Spleen (tissue), 7 donors: ENCODE results near the gene LBHD1.

ENCODE experiments used
- POLR2A ChIP-seq, 3 donors: fragments of 450-650 bp; IDR thresholded peaks; one replicate each; pipeline ENCODE4 v1.5.1; 2017; ENCODE audit warnings: antibody characterized with exemption in 3 of 3, mild to moderate bottlenecking in 1 of 3
- TF ChIP-seq, protein P1 (sequence below), 11 experiments: fragments of 200-600 bp in 7 of 11; fragments of 450-650 bp in 4 of 11; sonication (generic) in 4 of 11; IDR thresholded peaks in 8 of 11; conservative IDR thresholded peaks in 3 of 11; 1 replicate in 7 of 11; 2 replicates in 4 of 11; pipeline versions ENCODE4 v1.4.0 to v1.8.0; 2016 to 2021; ENCODE audit warnings: antibody characterized with exemption in 11 of 11, inconsistent platforms in 4 of 11, mild to moderate bottlenecking in 1 of 11
- donor health status: DM: no; HTN: no; CAD: no; lungs with moderate emphysema.
- donor health status: DM: no; HTN: no; CAD: no.
- donor health status: DM: no; HTN: no; CAD: no.

DNA sequence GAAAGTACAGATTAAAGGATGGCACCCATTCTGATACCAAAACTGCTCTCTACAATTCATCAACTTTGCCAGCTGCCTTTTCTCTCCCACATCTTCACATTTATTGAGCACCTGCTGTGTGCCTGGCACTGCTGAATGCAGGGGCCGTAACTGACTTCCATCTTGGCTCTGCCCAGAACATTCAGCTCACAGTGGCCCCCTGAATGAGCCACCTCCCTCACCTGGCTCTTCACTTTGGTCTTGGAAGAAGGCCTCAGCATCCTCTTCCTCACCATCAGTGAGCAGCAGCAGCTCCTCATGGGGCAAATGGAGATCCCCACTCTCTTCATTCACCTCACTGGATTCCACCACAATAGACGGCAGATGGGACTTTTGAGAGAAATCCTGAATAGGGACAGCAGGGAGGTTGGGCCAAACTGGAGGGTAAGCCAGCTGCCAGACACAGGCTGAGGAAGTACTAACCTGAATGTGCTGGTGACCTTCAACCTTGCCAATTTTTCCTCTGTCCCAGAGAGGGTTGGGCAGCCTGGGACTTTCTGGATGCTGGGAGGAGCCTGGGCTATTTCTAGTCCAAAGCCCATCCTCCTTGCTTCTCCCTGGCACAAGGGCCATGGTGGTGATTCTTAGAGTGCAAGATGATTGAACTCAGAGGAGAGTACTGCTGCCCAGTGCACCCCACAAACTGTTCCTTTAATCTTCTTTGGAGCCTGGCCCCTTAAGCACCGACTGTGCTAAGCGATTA lies 2.5 kb downstream of the LBHD1 start:
- TF ChIP-seq POLR2A (IDR thresholded peaks at IDR 0.05), result no peak
- TF ChIP-seq, protein P1, sequence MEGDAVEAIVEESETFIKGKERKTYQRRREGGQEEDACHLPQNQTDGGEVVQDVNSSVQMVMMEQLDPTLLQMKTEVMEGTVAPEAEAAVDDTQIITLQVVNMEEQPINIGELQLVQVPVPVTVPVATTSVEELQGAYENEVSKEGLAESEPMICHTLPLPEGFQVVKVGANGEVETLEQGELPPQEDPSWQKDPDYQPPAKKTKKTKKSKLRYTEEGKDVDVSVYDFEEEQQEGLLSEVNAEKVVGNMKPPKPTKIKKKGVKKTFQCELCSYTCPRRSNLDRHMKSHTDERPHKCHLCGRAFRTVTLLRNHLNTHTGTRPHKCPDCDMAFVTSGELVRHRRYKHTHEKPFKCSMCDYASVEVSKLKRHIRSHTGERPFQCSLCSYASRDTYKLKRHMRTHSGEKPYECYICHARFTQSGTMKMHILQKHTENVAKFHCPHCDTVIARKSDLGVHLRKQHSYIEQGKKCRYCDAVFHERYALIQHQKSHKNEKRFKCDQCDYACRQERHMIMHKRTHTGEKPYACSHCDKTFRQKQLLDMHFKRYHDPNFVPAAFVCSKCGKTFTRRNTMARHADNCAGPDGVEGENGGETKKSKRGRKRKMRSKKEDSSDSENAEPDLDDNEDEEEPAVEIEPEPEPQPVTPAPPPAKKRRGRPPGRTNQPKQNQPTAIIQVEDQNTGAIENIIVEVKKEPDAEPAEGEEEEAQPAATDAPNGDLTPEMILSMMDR (IDR thresholded peaks at IDR 0.05 in 8 of 11, conservative IDR thresholded peaks at IDR 0.05 in 3 of 11), result no peak
